Peyer's patch (tissue), 4 donors: ENCODE measurements around the gene IQGAP2.

Experiments used
- POLR2A ChIP-seq, 2 donors: fragments of 450-650 bp; IDR thresholded peaks; one replicate each; pipeline ENCODE4 v1.5.1; 2017; ENCODE audit warnings: antibody characterized with exemption in 2 of 2, mild to moderate bottlenecking in 2 of 2, moderate library complexity in 2 of 2
- TF ChIP-seq, protein P1 (sequence below), 6 experiments: fragments of 450-650 bp in 4 of 6; fragments of 200-600 bp in 2 of 6; sonication (generic) in 1 of 6; IDR thresholded peaks; one replicate each; pipeline ENCODE4 v1.5.1; 2017 to 2019; ENCODE audit warnings: antibody characterized with exemption in 6 of 6, mild to moderate bottlenecking in 3 of 6, moderate library complexity in 1 of 6

DNA sequence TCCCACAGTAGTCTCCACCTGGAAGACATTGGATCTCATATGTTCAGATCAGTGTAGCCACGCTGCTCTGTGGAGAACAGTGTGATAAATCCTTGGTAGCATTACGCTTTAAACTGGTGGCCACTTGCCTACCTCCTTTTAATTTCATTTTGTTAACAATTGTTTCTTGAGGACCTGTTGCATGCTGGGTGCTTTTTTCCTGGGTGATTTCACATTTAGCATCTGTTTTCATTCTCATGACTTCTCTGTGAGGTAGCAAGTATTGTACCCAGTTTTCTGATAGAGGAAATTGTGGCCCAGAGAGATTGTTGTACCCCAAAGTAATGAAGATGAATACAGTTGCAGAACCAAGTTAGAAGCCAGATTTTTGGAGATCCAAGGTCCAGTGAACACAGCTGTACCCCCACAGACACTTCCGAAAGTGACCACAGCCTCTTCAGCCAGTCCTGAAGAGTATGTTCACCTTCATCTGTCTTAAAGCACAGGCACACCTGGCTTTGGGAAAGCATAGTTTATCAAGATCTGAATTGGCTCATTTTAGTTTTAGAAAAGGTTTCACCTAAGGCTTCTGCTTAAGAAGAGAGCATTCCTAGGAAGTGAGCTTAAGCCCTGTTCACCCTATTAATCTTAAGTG is 144.9 kb downstream of the IQGAP2 start:
- TF ChIP-seq, protein P1, sequence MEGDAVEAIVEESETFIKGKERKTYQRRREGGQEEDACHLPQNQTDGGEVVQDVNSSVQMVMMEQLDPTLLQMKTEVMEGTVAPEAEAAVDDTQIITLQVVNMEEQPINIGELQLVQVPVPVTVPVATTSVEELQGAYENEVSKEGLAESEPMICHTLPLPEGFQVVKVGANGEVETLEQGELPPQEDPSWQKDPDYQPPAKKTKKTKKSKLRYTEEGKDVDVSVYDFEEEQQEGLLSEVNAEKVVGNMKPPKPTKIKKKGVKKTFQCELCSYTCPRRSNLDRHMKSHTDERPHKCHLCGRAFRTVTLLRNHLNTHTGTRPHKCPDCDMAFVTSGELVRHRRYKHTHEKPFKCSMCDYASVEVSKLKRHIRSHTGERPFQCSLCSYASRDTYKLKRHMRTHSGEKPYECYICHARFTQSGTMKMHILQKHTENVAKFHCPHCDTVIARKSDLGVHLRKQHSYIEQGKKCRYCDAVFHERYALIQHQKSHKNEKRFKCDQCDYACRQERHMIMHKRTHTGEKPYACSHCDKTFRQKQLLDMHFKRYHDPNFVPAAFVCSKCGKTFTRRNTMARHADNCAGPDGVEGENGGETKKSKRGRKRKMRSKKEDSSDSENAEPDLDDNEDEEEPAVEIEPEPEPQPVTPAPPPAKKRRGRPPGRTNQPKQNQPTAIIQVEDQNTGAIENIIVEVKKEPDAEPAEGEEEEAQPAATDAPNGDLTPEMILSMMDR (IDR thresholded peaks at IDR 0.05), result no peak
- no peak for TF ChIP-seq POLR2A (IDR thresholded peaks at IDR 0.05)
